Caco-2 (cell line): Measurements from ENCODE around the gene KIF26B. TPM values are rescaled to one million over a fixed set of nuclear protein-coding genes. Genes with fewer than 3 reads are reported as not detected.

Experiments
- BruUV-seq: library from RNA; stranded (reverse); fragments of 400-500 nt; replicated peaks from 2 replicates; lab custom pipeline; 2021; lab: Mats Ljungman, UMichigan
- CTCF ChIA-PET: fragments of 300-600 bp; sonication (Branson Sonifier 250); formaldehyde crosslinking; loops from one replicate; lab custom pipeline; 2022; ENCODE audit warnings: antibody characterized with exemption; lab: Charles Lee
- POLR2A ChIA-PET: fragments of 300-600 bp; sonication (Branson Sonifier 250); formaldehyde crosslinking; loops from one replicate; lab custom pipeline; 2022; ENCODE audit warnings: antibody characterized with exemption; lab: Charles Lee
- DNase-seq, 2 experiments: peaks; one replicate each; pipeline versions ENCODE4 v3.0.0 to v3.0.0-alpha.2; 2020 to 2022
- H3K27me3 ChIP-seq: replicated peaks from 2 replicates; pipeline ENCODE4 v1.6.0; 2011; ENCODE audit warnings: low read length; ENCODE audit not compliant: control insufficient read depth, insufficient read depth
- H3K36me3 ChIP-seq: 2 replicates; pipeline ENCODE4 v1.5.1; 2011; ENCODE audit warnings: low read length; ENCODE audit not compliant: control insufficient read depth, insufficient read depth
- H3K4me1 ChIP-seq: fragments of 250-450 bp; sonication (Bioruptor Pico); 2 replicates; pipeline ENCODE4 v1.5.1; 2020; ENCODE audit warnings: mild to moderate bottlenecking
- H3K4me3 ChIP-seq: 2 replicates; pipeline ENCODE4 v1.5.1; 2011; ENCODE audit warnings: low read depth, mild to moderate bottlenecking, control low read depth, low read length
- H3K9me3 ChIP-seq: fragments of 250-450 bp; sonication (Bioruptor Pico); 2 replicates; pipeline ENCODE4 v1.5.1; 2020; ENCODE audit warnings: mild to moderate bottlenecking, moderate library complexity
- H3K27ac Mint-ChIP-seq: one replicate; pipeline ENCODE4 v1.8.0; 2022; ENCODE audit warnings: mixed read lengths; ENCODE audit not compliant: unreplicated experiment
- H3K27me3 Mint-ChIP-seq: one replicate; pipeline ENCODE4 v1.8.0; 2022; ENCODE audit warnings: mixed read lengths; ENCODE audit not compliant: insufficient read depth, unreplicated experiment
- H3K36me3 Mint-ChIP-seq: one replicate; pipeline ENCODE4 v1.8.0; 2022; ENCODE audit warnings: mild to moderate bottlenecking, mixed read lengths; ENCODE audit not compliant: insufficient read depth, unreplicated experiment
- H3K4me1 Mint-ChIP-seq: one replicate; pipeline ENCODE4 v1.8.0; 2022; ENCODE audit warnings: low read depth, mixed read lengths; ENCODE audit not compliant: unreplicated experiment
- H3K4me3 Mint-ChIP-seq: one replicate; pipeline ENCODE4 v1.8.0; 2022; ENCODE audit warnings: mild to moderate bottlenecking, moderate library complexity, mixed read lengths; ENCODE audit not compliant: unreplicated experiment
- H3K9me3 Mint-ChIP-seq: one replicate; pipeline ENCODE4 v1.8.0; 2022; ENCODE audit warnings: mixed read lengths; ENCODE audit not compliant: unreplicated experiment
- CTCF ChIP-seq, 2 experiments: fragments of 200-600 bp in 1 of 2; IDR thresholded peaks; 1 replicate in 1 of 2; 2 replicates in 1 of 2; pipeline versions ENCODE4 v1.5.1 to v1.8.0; 2011 to 2022; ENCODE audit warnings: antibody characterized with exemption in 1 of 2, control low read depth in 1 of 2, inconsistent platforms in 1 of 2, low read depth in 1 of 2, low read length in 1 of 2, mild to moderate bottlenecking in 1 of 2, moderate library complexity in 1 of 2; ENCODE audit not compliant: insufficient read depth in 1 of 2, severe bottlenecking in 1 of 2, unreplicated experiment in 1 of 2
- intact Hi-C: fragments of 100-400 bp; cut with micrococcal nuclease; formaldehyde crosslinking; loops from one replicate; pipeline ENCODE4 v1.10.0; 2022; ENCODE audit not compliant: unreplicated experiment
- total RNA-seq: library from RNA; stranded (reverse); gene quantifications from 2 replicates; pipeline ENCODE4 v1.2.3, GENCODE V29; 2022

Gene KIF26B
- total RNA-seq, 1 experiment from 2014 or later, result 4.9 TPM

- H3K4me3 Mint-ChIP-seq, result peak overlapping the region; percentile 39
- intact Hi-C loops, result loop anchor here (1.0 to 10.0 kb wide), 4 partner anchors 43 to 454 kb away; no protein-coding TSS in a partner anchor
- H3K27me3 ChIP-seq, result no peaks in the 10 kb centered on the region
- ChIA-PET POLR2A (no interaction called here), CTCF (no interaction called here)
- no TSS peak for BruUV-seq
- H3K36me3 Mint-ChIP-seq, result peaks cover 9% of the 10 kb centered on the region
- no peaks in the 10 kb centered on the region; the same call in 1 of the 2 replicates for H3K36me3 ChIP-seq
- H3K4me1 Mint-ChIP-seq, result peaks cover 40% of the 10 kb centered on the region
- 0 out of 2 replicates have a peak overlapping the region, but pooled peaks have one; percentile 9 for H3K4me3 ChIP-seq
- no peaks in the 10 kb centered on the region for H3K9me3 ChIP-seq
- H3K27me3 Mint-ChIP-seq, result no peaks in the 10 kb centered on the region
- peaks cover 44% of the 10 kb centered on the region for H3K4me1 ChIP-seq
- peak; percentile 60 to 68 for DNase-seq
- H3K27ac Mint-ChIP-seq, result peak overlapping the region; percentile 56
- TF ChIP-seq CTCF (IDR thresholded peaks at IDR 0.05; ENCODE audit: insufficient read depth in 1 of 2, low read depth in 1 of 2, low read length in 1 of 2, severe bottlenecking in 1 of 2, unreplicated experiment in 1 of 2), result no peak
- no peaks in the 10 kb centered on the region for H3K9me3 Mint-ChIP-seq
Measured at GRCh38 chr1:245611251-245611650, 456.5 kb downstream of the KIF26B start.

DNA sequence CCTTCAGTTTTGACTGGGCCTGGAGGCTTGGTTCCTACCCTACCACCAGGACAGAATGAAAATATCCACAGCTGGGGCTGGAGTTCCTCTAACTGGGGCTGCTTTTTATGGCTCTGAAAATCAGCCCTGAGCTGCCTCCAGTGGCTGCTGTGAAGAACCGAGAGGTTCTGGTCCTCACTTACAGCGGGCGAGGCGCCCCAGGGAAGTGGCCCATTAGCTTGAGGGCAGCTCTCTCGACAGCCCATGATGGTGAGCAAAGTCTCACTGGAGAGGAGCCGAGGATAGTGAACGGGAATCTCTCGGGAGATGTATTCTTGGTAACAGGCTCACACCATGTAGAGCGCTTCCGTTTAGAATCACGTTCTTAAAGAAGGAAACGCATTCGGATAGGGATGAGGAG is 459.7 kb downstream of the KIF26B start:
- Mint-ChIP-seq H3K27me3 (no peaks in the 10 kb centered on the region), H3K27ac (no peak overlapping the region), H3K36me3 (no peaks in the 10 kb centered on the region), H3K4me1 (peaks cover 25% of the 10 kb centered on the region), H3K4me3 (no peak overlapping the region), H3K9me3 (no peaks in the 10 kb centered on the region)
- H3K27me3 ChIP-seq, result no peaks in the 10 kb centered on the region
- ChIA-PET CTCF (no interaction called here), POLR2A (no interaction called here)
- no peak for DNase-seq
- TF ChIP-seq CTCF (IDR thresholded peaks at IDR 0.05; ENCODE audit: insufficient read depth in 1 of 2, low read depth in 1 of 2, low read length in 1 of 2, severe bottlenecking in 1 of 2, unreplicated experiment in 1 of 2), result no peak
- H3K36me3 ChIP-seq, result no peaks in the 10 kb centered on the region; the same call in 1 of the 2 replicates
- no peaks in the 10 kb centered on the region for H3K9me3 ChIP-seq
- H3K4me1 ChIP-seq, result peaks cover 35% of the 10 kb centered on the region
- H3K4me3 ChIP-seq, result no peak overlapping the region
- BruUV-seq, result no TSS peak
- intact Hi-C loops, result loop anchor here (5.0 to 10.0 kb wide), 2 partner anchors 97 to 390 kb away; no protein-coding TSS in a partner anchor

DNA sequence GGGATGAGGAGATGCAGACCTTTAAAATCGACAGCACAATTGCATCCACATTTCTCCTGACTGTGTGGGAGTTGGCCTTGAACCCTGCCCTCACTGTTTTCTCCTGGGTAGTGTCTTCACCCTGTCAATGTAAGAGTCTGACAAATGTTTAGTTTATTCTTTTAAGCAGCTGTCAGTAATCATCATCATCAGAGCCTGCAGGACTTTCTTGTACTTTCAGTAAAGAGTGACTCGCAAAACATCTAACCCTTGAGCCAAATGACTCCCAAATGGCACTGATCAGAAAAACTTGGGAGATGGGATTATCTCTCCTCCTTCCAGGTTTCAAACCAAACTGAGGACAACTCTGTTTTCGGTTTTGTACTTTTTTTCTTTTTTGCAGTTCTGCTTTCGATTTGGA is 460.2 kb downstream of the KIF26B start:
- DNase-seq, result no peak
- H3K27me3 ChIP-seq, result no peaks in the 10 kb centered on the region
- Mint-ChIP-seq H3K27ac (no peak overlapping the region), H3K9me3 (no peaks in the 10 kb centered on the region), H3K36me3 (no peaks in the 10 kb centered on the region), H3K27me3 (no peaks in the 10 kb centered on the region), H3K4me3 (no peak overlapping the region), H3K4me1 (peaks cover 23% of the 10 kb centered on the region)
- no peak for TF ChIP-seq CTCF (IDR thresholded peaks at IDR 0.05; ENCODE audit: insufficient read depth in 1 of 2, low read depth in 1 of 2, low read length in 1 of 2, severe bottlenecking in 1 of 2, unreplicated experiment in 1 of 2)
- CTCF ChIA-PET, result no interaction called here
- no peak overlapping the region for H3K4me3 ChIP-seq
- BruUV-seq, result no TSS peak
- H3K9me3 ChIP-seq, result no peaks in the 10 kb centered on the region
- POLR2A ChIA-PET, result no interaction called here
- H3K36me3 ChIP-seq, result no peaks in the 10 kb centered on the region; the same call in 1 of the 2 replicates
- intact Hi-C loops, result loop anchor here (10.0 kb wide), 1 partner anchor 390 kb away; no protein-coding TSS in a partner anchor
- H3K4me1 ChIP-seq, result peaks cover 30% of the 10 kb centered on the region
